NCI-H1694 (cell line): ENCODE data around the gene TXNDC15.
"Not testable (repeated sequence)": the region's sequence is repeated elsewhere in the genome, so short reads cannot be mapped to it uniquely, and the experiment has no call there.

ENCODE experiments used
- DNase-seq: peaks from one replicate; lab custom pipeline; 2025; lab: John Stamatoyannopoulos, UW

Gene TXNDC15

GRCh38 chr5:134873987-134874830 is at the start of gene TXNDC15:
TSS of gene TXNDC15 (plus strand) at chr5:134874371. CDS start at chr5:134874428, 57 bp downstream.
- peak; percentile 43 for DNase-seq

DNA sequence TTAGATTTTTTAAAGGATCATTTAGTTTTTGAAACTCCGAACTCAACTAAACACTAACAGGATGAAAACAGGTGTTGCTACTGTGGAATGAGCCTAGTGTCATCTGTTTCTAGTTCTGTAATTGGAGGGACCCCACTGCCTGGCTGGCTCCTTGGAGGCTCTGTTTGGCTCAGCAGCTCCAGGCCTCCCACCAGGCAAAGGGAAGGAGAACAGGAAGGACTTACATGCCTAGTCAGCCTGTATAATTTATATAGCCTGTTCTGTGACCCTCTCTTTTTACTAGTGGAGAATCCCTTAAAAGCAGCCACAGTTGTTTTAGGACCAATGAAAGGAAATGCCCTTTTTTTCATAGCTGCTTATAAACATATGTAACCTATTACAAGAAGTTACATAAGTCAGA is 49.5 kb upstream of the TXNDC15 start:
- no peak for DNase-seq

- DNase-seq, result no peak
Observed at GRCh38 chr5:134825212-134825611, 49.0 kb upstream of the TXNDC15 start.

DNA sequence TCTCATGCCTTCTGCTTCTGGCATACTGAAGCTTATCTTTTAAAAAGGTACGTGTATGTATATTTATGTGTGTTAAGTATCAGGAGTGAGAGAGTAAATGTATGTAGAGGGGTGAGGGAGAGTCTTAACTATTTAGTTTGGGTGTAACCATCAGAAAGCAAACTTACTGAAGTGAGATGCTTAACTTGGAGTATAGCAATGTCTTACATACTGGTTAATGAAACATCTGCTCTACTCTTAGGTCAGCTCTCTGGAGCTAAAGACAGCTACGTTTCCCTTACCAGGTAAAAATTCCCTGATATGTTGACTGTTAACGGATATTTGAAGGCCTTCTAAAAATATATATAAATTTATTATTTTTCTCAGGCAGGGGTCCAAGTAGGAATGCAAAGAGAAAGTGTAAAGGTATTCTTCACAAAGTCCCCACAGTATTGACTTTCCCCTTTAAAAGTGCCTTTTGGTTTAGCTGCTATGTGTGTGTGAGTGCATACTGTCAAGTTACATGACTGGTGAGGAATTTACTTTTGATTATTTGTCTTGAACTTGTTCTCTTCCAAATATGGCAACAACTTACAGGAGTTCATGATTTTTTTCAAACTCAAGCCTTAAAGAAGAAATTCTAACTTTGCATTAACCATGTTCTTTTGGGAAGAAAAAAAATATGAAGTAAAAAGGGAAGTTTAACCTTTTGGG is 40.7 kb upstream of the TXNDC15 start:
- DNase-seq, result no peak

DNA sequence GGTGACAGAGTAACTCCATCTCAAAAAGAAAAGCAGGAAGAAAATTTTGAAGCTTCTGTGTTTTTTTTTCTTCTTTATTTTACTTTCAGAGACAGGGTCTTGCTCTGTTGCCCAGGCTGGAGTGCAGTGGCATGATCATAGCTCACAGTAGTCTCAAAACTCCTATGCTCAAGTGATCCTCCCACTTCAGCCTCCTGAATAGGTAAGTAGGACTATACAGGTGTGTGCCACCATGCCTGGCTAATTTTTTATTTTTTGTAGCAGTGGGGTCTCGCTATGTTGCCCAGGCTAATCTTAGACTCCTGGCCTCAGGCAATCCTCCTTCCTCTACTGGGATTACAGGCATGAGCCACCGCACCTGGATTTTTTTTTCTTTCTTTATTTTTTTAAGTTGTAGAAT is 38.5 kb upstream of the TXNDC15 start:
- no peak for DNase-seq

- DNase-seq, result no peak
Observed at GRCh38 chr5:134837530-134838181, 36.5 kb upstream of the TXNDC15 start.

GRCh38 chr5:134838361-134838760 is 35.8 kb upstream of the TXNDC15 start:
- not testable (repeated sequence) for DNase-seq

DNA sequence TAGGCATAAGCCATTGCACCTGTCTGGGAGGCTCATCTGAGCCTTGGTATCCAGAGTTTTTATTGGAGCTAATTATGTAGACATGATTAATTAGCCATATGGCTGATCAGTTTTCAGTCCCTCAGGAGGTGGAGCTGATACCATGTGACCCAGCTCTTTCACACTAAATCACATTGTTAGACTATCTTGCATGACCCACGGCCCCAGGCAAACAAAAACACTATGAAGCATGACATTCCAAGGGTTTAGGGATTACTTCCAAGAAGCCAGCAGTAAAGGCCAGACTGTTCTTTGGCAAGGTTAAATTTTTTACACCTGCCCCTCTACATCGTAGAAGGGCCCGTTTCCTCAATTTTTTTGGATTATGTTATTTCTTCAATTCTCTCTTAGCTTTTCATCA is 33.4 kb upstream of the TXNDC15 start:
- no peak for DNase-seq

DNA sequence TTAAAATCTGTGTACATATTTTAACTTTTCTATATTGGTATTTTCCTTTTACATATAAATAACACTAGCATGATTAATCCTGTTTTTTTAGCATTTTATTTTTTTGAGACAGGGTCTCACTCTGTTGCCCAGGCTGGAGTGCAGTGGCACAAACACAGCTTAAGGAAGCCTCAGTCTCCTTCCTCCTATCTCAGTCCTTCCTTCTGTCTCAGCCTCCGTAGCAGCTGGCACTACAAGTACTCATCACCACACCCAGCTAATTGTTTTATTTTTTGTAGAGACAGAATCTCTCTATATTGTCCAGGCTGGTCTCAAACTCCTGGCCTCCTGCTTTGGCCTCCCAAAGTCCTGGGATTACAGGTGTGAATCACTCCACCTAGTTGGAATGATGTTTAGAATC is 29.9 kb upstream of the TXNDC15 start:
- no peak for DNase-seq

- DNase-seq, result no peak
Observed at GRCh38 chr5:134845335-134845851, 28.8 kb upstream of the TXNDC15 start.

DNA sequence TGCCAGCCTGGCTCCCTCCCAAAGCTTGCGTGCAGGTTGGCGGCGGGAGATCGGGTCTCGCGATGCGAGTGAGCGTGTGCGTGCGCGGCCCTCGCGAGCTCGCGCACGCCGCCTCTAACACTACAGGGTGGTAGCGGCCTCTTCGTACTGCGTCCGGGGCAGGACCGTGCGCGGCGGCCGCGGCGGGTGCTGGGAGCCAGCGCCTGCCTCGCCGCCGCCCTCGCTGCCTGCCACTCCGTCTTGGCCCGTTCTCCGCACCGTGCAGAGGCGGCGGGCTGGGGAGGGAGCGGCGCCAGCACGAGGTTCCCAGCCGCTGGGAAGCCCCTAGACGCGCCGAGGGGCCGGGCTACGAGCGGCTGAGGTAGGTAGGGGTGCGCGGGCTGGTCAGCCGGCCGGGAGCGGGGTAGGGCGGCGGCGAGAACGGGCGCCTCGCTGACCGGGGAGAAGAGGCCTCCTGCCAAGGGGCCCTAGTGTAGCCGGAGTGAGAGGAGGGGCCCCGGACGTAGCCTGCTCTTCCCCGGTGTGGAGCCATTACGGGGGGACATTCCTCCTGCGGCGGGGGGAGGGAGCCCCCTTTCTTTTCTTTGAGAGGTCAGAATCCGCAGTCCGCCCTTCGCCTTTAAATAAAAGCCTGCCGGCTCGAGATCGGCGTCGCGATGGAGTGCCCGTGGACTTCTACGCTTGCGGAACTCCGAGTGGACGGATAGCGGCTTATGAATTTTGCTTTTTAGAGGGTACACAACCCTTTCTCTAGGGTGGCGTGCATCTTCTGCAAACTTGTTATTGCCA is 28.1 kb upstream of the TXNDC15 start, which contains the start of gene C5orf24:
Gene C5orf24, plus strand, starts transcription at position 117 of the 789 bp plus-strand sequence. CDS start 8,933 bp downstream, outside the sequence.
- peak; percentile 77 for DNase-seq

- no peak for DNase-seq
Observed at GRCh38 chr5:134846641-134846960, 27.6 kb upstream of the TXNDC15 start.

GRCh38 chr5:134849434-134849933 is 24.7 kb upstream of the TXNDC15 start:
- DNase-seq, result not testable (repeated sequence)

- no peak for DNase-seq
Observed at GRCh38 chr5:134851307-134851923, 22.8 kb upstream of the TXNDC15 start.

DNA sequence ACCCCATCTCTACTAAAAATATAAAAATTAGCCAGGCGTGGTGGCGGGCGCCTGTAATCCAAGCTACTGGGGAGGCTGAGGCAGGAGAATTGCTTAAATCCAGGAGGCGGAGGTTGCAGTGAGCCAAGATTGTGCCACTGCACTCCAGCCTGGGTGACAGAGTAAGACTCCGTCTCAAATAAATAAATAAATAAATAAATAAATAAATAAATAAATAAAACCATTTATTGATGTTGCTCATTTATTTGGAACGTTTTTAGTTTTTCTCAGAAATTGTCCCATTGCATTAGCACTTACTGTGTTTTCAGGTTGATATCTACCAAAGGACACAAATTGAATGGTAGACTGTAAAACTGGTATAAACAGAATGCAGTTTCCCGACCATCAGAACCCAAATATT is 17.7 kb upstream of the TXNDC15 start:
- DNase-seq, result not testable (repeated sequence)

- no peak for DNase-seq
Observed at GRCh38 chr5:134857401-134857800, 16.8 kb upstream of the TXNDC15 start.

DNA sequence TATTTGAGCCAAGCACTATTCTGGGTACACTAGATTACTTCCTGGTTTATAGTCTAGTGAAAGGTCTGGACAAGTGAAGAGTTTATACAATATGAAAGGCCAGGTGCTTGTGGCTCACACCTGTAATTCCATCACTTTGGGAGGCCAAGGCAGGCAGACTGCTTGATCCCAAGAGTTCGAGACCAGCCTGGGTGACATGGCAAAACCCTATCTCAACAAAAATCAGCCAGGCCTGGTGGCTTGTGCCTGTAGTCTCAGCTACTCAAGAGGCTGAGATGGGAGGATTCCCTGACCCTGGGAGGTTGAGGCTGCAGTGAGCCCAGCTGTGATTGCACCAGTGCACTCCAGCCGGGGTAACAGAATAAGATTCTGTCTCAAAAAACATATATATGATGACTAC is 9.5 kb upstream of the TXNDC15 start:
- no peak for DNase-seq

DNA sequence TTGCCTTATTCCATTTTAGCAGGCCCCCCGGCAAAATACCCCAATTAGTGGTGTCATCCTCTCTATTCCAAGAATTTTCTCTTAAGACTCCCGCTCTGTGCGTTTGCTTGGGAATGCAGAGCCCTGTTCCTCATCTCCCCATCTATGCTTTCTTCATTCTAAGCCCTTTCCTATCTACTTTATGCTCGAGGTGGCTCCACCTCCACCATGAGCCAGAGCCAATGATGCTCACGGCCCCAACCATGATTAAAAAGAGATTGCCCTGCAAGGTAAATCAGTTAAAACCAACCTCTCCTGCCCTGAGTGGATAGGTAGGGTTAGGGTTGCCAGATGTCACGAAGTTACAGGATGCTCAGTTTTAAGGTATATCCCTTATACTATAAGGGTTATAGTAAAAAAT is 677 bp upstream of the TXNDC15 start:
- DNase-seq, result no peak

- peak; percentile 28 for DNase-seq
Observed at GRCh38 chr5:134874831-134875655, 872 bp downstream of the TXNDC15 start.

DNA sequence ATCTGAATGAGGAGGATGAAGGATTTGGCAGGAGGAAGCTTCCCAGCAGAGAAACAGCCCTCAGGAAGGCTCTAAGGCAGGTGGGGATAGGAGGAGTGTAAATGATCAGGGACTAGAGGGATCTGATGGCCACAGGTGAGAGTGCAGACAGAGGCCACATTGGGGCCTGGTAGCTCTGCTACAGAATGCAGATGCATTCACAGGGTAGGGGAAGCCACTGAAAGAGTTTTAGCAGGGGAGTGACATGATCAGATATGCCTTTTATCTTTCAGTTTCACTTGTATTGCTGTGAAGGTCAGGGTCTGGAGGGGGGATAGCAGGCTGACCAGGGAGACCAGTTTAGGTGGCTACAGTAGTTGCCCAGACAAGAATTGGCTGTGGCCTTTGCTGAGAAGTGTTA is 3.0 kb downstream of the TXNDC15 start:
- DNase-seq, result no peak
